Skeletal muscle satellite cell (primary cell): Measurements from ENCODE around the gene MFAP3L.

Source experiments
- H3K27me3 ChIP-seq: 2 replicates; pipeline ENCODE4 v1.7.0; 2013; ENCODE audit warnings: low read length; ENCODE audit not compliant: control insufficient read depth, insufficient read depth
- H3K36me3 ChIP-seq: 2 replicates; pipeline ENCODE4 v1.7.0; 2013; ENCODE audit warnings: mild to moderate bottlenecking, control low read depth, low read length; ENCODE audit not compliant: insufficient read depth
- H3K4me1 ChIP-seq: 2 replicates; pipeline ENCODE4 v1.7.0; 2013; ENCODE audit warnings: low read length; ENCODE audit not compliant: control insufficient read depth, insufficient read depth
- H3K4me2 ChIP-seq: 2 replicates; pipeline ENCODE4 v1.7.0; 2013; ENCODE audit warnings: mild to moderate bottlenecking, low read length
- H3K4me3 ChIP-seq: 2 replicates; pipeline ENCODE4 v1.7.0; 2013; ENCODE audit warnings: low read length
- H3K9ac ChIP-seq: 2 replicates; pipeline ENCODE4 v1.7.0; 2013; ENCODE audit warnings: mild to moderate bottlenecking, low read depth, low read length, moderate library complexity
- H3K9me3 ChIP-seq: replicated peaks from 2 replicates; pipeline ENCODE4 v1.7.0; 2013; ENCODE audit warnings: mild to moderate bottlenecking, control low read depth, low read length

Gene MFAP3L

GRCh38 chr4:170017252-170017651 is 8.9 kb downstream of the MFAP3L start:
- peaks cover 6% of the 10 kb centered on the region for H3K4me1 ChIP-seq
- H3K9ac ChIP-seq: no peak overlapping the region
- H3K27me3 ChIP-seq: no peaks in the 10 kb centered on the region
- H3K4me2 ChIP-seq: no peak overlapping the region
- H3K9me3 ChIP-seq: no peaks in the 10 kb centered on the region
- no peaks in the 10 kb centered on the region for H3K36me3 ChIP-seq
- no peak overlapping the region for H3K4me3 ChIP-seq

- no peaks in the 10 kb centered on the region for H3K36me3 ChIP-seq
- H3K4me3 ChIP-seq: no peak overlapping the region
- H3K4me1 ChIP-seq: peaks cover 6% of the 10 kb centered on the region
- no peaks in the 10 kb centered on the region for H3K9me3 ChIP-seq
- no peak overlapping the region for H3K4me2 ChIP-seq
- H3K9ac ChIP-seq: no peak overlapping the region
- H3K27me3 ChIP-seq: no peaks in the 10 kb centered on the region
Observed at GRCh38 chr4:170015285-170015684, 10.9 kb downstream of the MFAP3L start.

GRCh38 chr4:170014359-170015011 is 11.7 kb downstream of the MFAP3L start:
- H3K4me2 ChIP-seq: no peak overlapping the region
- H3K9ac ChIP-seq: no peak overlapping the region
- no peak overlapping the region for H3K4me3 ChIP-seq
- H3K9me3 ChIP-seq: no peaks in the 10 kb centered on the region
- peaks cover 6% of the 10 kb centered on the region for H3K4me1 ChIP-seq
- no peaks in the 10 kb centered on the region for H3K27me3 ChIP-seq
- no peaks in the 10 kb centered on the region for H3K36me3 ChIP-seq

GRCh38 chr4:170012629-170012958 is 13.6 kb downstream of the MFAP3L start:
- no peaks in the 10 kb centered on the region for H3K9me3 ChIP-seq
- H3K4me3 ChIP-seq: no peak overlapping the region
- peaks cover 6% of the 10 kb centered on the region for H3K4me1 ChIP-seq
- no peak overlapping the region for H3K4me2 ChIP-seq
- no peak overlapping the region for H3K9ac ChIP-seq
- H3K36me3 ChIP-seq: no peaks in the 10 kb centered on the region
- H3K27me3 ChIP-seq: no peaks in the 10 kb centered on the region

- H3K4me1 ChIP-seq: peaks cover 6% of the 10 kb centered on the region
- H3K27me3 ChIP-seq: no peaks in the 10 kb centered on the region
- no peaks in the 10 kb centered on the region for H3K9me3 ChIP-seq
- no peak overlapping the region for H3K9ac ChIP-seq
- H3K36me3 ChIP-seq: no peaks in the 10 kb centered on the region
- H3K4me3 ChIP-seq: no peak overlapping the region
- H3K4me2 ChIP-seq: no peak overlapping the region
Observed at GRCh38 chr4:170011921-170012628, 14.1 kb downstream of the MFAP3L start.

GRCh38 chr4:170009291-170009690 is 16.9 kb downstream of the MFAP3L start:
- Histone ChIP-seq H3K36me3 (no peaks in the 10 kb centered on the region), H3K27me3 (no peaks in the 10 kb centered on the region), H3K4me3 (no peak overlapping the region), H3K4me1 (peaks cover 17% of the 10 kb centered on the region), H3K9me3 (no peaks in the 10 kb centered on the region), H3K4me2 (no peak overlapping the region), H3K9ac (no peak overlapping the region)

- peaks cover 15% of the 10 kb centered on the region for H3K4me1 ChIP-seq
- no peaks in the 10 kb centered on the region for H3K9me3 ChIP-seq
- H3K27me3 ChIP-seq: no peaks in the 10 kb centered on the region
- H3K4me2 ChIP-seq: no peak overlapping the region
- no peaks in the 10 kb centered on the region for H3K36me3 ChIP-seq
- H3K9ac ChIP-seq: no peak overlapping the region
- H3K4me3 ChIP-seq: no peak overlapping the region
Observed at GRCh38 chr4:170008801-170009200, 17.4 kb downstream of the MFAP3L start.

- Histone ChIP-seq H3K27me3 (no peaks in the 10 kb centered on the region), H3K9ac (no peak overlapping the region), H3K9me3 (no peaks in the 10 kb centered on the region), H3K36me3 (no peaks in the 10 kb centered on the region), H3K4me2 (no peak overlapping the region), H3K4me1 (peaks cover 15% of the 10 kb centered on the region), H3K4me3 (no peak overlapping the region)
Observed at GRCh38 chr4:170008371-170008770, 17.8 kb downstream of the MFAP3L start.

GRCh38 chr4:170007113-170007512 is 19.1 kb downstream of the MFAP3L start:
- Histone ChIP-seq H3K4me2 (no peak overlapping the region), H3K27me3 (no peaks in the 10 kb centered on the region), H3K9me3 (no peaks in the 10 kb centered on the region), H3K36me3 (no peaks in the 10 kb centered on the region), H3K9ac (no peak overlapping the region), H3K4me3 (no peak overlapping the region), H3K4me1 (peaks cover 18% of the 10 kb centered on the region)

GRCh38 chr4:170005472-170005871 is 20.7 kb downstream of the MFAP3L start:
- peaks cover 18% of the 10 kb centered on the region for H3K4me1 ChIP-seq
- no peak overlapping the region for H3K9ac ChIP-seq
- H3K4me2 ChIP-seq: no peak overlapping the region
- no peak overlapping the region for H3K4me3 ChIP-seq
- no peaks in the 10 kb centered on the region for H3K36me3 ChIP-seq
- H3K9me3 ChIP-seq: no peaks in the 10 kb centered on the region
- H3K27me3 ChIP-seq: no peaks in the 10 kb centered on the region

GRCh38 chr4:170004651-170005295 is 21.4 kb downstream of the MFAP3L start:
- no peak overlapping the region for H3K4me3 ChIP-seq
- H3K27me3 ChIP-seq: no peaks in the 10 kb centered on the region
- peaks cover 18% of the 10 kb centered on the region for H3K4me1 ChIP-seq
- no peaks in the 10 kb centered on the region for H3K9me3 ChIP-seq
- H3K36me3 ChIP-seq: no peaks in the 10 kb centered on the region
- no peak overlapping the region for H3K4me2 ChIP-seq
- H3K9ac ChIP-seq: no peak overlapping the region
